ENCODE measurements around the gene STH. TPM values are rescaled to one million over a fixed set of nuclear protein-coding genes. Genes with fewer than 3 reads are reported as not detected.

STH gene
- total and polyA plus RNA-seq, 4 donors: not detected

DNA sequence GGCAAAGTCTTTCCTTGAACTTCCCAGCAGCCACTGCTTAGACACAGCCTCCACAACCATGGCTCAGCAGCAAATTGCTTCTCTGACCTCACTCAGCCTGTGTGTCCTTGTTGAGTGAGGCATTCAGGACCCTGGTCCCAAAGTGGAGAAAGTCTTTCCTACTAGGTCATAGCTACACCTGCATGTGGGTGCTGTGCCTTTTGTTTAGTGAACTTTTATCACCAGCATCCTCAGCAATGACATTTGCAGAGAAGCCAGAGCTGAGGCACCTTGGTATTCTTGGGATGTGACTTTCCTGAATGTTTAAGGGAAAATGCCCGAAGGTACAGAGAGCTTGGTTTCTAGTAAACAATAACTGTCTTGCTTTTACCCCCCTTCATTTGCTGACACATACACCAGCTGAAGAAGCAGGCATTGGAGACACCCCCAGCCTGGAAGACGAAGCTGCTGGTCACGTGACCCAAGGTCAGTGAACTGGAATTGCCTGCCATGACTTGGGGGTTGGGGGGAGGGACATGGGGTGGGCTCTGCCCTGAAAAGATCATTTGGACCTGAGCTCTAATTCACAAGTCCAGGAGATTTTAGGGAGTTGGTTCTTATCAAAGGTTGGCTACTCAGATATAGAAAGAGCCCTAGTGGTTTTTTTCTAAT is 20.9 kb upstream of the STH start:
- ATAC-seq (ENCODE audit: low FRiP score) (no peak), DNase-seq (peak in 1 of 2 donors; percentile 25)
- H3K4me1 ChIP-seq (ENCODE audit: control insufficient read depth in 1 of 2, insufficient read depth in 2 of 2, low read length in 2 of 2): no peaks in the 10 kb centered on the region
- WGBS, 2 donors: 84 to 89% methylated on average over 3 of the region's 3 CpGs
- no peak overlapping the region for H3K4me3 ChIP-seq (ENCODE audit: low read length in 2 of 2)
- intact Hi-C loops (cut with DNase I): no loop called here
- H3K27ac ChIP-seq (ENCODE audit: low read depth in 1 of 2, low read length in 2 of 2): no peak overlapping the region
- H3K9me3 ChIP-seq (ENCODE audit: control insufficient read depth, low read length): no peaks in the 10 kb centered on the region
- no peaks in the 10 kb centered on the region for H3K36me3 ChIP-seq (ENCODE audit: control insufficient read depth in 1 of 2, insufficient read depth in 2 of 2, low read length in 1 of 2)
- no peaks in the 10 kb centered on the region for H3K27me3 ChIP-seq (ENCODE audit: control insufficient read depth in 1 of 2, insufficient read depth in 2 of 2, low read length in 1 of 2)

DNA sequence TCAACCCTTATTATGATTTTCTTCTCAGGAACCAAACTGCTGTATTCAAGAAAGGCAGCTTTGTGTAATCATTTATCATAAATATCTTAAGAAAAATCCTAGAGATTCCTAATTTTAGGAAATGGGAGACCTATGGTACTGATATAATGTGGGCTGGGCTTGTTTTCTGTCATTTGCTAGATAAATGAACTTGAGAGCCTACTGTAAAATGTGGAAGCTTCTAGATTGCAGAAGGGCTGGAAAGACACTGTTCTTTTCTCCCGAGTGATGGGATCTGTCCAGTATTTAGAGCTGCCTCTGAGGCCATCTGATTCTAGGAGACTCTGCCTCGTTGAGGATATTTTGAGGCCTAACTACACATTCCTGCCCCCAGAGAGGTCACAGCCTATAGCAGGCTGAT is 19.9 kb upstream of the STH start:
- no peaks in the 10 kb centered on the region for H3K36me3 ChIP-seq (ENCODE audit: control insufficient read depth in 1 of 2, insufficient read depth in 2 of 2, low read length in 1 of 2)
- intact Hi-C loops (cut with DNase I): no loop called here
- H3K27ac ChIP-seq (ENCODE audit: low read depth in 1 of 2, low read length in 2 of 2): no peak overlapping the region
- no peaks in the 10 kb centered on the region for H3K27me3 ChIP-seq (ENCODE audit: control insufficient read depth in 1 of 2, insufficient read depth in 2 of 2, low read length in 1 of 2)
- WGBS, 2 donors: 71% methylated on average over 2 of the region's 2 CpGs
- ATAC-seq (ENCODE audit: low FRiP score) (no peak), DNase-seq (no peak)
- H3K4me1 ChIP-seq (ENCODE audit: control insufficient read depth in 1 of 2, insufficient read depth in 2 of 2, low read length in 2 of 2): no peaks in the 10 kb centered on the region
- no peaks in the 10 kb centered on the region for H3K9me3 ChIP-seq (ENCODE audit: control insufficient read depth, low read length)
- no peak overlapping the region for H3K4me3 ChIP-seq (ENCODE audit: low read length in 2 of 2)

DNA sequence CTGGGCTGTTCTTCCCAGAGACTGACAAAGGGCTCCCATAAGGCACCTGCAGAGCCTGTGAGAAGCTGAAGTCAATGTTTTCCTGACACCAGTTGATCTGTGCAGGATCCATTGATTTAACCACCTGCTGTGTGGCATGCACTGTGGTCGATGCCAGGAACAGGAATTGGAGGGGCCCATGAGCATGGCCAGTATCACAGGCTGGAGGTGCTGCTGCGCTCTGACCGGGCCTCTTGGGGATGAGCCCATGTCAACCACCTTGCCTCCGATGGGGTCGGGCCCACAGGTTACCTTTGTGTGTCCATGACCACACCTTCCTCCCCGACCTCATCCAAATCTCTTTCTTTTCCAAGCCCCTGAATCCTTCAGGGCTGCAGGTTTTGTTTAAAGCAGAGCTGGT is 18.2 kb upstream of the STH start:
- Histone ChIP-seq H3K27ac (ENCODE audit: low read depth in 1 of 2, low read length in 2 of 2) (no peak overlapping the region), H3K4me1 (ENCODE audit: control insufficient read depth in 1 of 2, insufficient read depth in 2 of 2, low read length in 2 of 2) (no peaks in the 10 kb centered on the region), H3K27me3 (ENCODE audit: control insufficient read depth in 1 of 2, insufficient read depth in 2 of 2, low read length in 1 of 2) (no peaks in the 10 kb centered on the region), H3K4me3 (ENCODE audit: low read length in 2 of 2) (no peak overlapping the region), H3K9me3 (ENCODE audit: control insufficient read depth, low read length) (no peaks in the 10 kb centered on the region), H3K36me3 (ENCODE audit: control insufficient read depth in 1 of 2, insufficient read depth in 2 of 2, low read length in 1 of 2) (no peaks in the 10 kb centered on the region)
- 85 to 87% methylated on average over 6 of the region's 6 CpGs for WGBS, 2 donors
- ATAC-seq (ENCODE audit: low FRiP score) (no peak), DNase-seq (peak in 1 of 2 donors; percentile 56)
- intact Hi-C loops (cut with DNase I): no loop called here

DNA sequence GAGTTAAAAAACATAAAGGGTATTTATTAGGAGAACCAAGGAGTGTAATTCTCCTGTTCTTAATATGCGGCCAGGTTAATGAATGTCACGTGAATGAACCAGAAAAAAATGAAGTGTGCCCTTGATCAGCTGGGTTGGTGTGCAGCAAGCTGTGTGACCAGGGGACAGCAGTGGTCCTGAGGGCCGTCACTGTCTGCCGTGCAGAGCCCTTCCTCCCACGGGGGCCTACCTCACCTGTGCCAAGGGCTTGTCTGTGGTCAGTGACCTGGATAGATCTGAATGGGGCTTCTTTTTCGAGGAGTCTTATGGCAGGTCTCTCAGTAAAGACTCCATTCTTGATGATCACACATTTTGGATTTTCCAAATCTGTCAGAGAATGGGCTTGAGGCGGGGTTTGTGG is 17.7 kb upstream of the STH start:
- 91 to 93% methylated on average over 7 of the region's 7 CpGs for WGBS, 2 donors
- Histone ChIP-seq H3K4me3 (ENCODE audit: low read length in 2 of 2) (no peak overlapping the region), H3K27ac (ENCODE audit: low read depth in 1 of 2, low read length in 2 of 2) (no peak overlapping the region), H3K9me3 (ENCODE audit: control insufficient read depth, low read length) (no peaks in the 10 kb centered on the region), H3K27me3 (ENCODE audit: control insufficient read depth in 1 of 2, insufficient read depth in 2 of 2, low read length in 1 of 2) (no peaks in the 10 kb centered on the region), H3K4me1 (ENCODE audit: control insufficient read depth in 1 of 2, insufficient read depth in 2 of 2, low read length in 2 of 2) (no peaks in the 10 kb centered on the region), H3K36me3 (ENCODE audit: control insufficient read depth in 1 of 2, insufficient read depth in 2 of 2, low read length in 1 of 2) (no peaks in the 10 kb centered on the region)
- ATAC-seq (ENCODE audit: low FRiP score): no peak
- DNase-seq: peak in 1 of 2 donors; percentile 16
- intact Hi-C loops (cut with DNase I): no loop called here

DNA sequence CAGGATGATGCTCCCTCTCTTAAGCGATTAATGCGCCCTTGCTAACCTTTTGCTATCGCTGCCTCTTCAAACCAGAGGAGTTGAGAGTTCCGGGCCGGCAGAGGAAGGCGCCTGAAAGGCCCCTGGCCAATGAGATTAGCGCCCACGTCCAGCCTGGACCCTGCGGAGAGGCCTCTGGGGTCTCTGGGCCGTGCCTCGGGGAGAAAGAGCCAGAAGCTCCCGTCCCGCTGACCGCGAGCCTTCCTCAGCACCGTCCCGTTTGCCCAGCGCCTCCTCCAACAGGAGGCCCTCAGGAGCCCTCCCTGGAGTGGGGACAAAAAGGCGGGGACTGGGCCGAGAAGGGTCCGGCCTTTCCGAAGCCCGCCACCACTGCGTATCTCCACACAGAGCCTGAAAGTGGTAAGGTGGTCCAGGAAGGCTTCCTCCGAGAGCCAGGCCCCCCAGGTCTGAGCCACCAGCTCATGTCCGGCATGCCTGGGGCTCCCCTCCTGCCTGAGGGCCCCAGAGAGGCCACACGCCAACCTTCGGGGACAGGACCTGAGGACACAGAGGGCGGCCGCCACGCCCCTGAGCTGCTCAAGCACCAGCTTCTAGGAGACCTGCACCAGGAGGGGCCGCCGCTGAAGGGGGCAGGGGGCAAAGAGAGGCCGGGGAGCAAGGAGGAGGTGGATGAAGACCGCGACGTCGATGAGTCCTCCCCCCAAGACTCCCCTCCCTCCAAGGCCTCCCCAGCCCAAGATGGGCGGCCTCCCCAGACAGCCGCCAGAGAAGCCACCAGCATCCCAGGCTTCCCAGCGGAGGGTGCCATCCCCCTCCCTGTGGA is 16.0 kb upstream of the STH start:
- no peaks in the 10 kb centered on the region for H3K36me3 ChIP-seq (ENCODE audit: control insufficient read depth in 1 of 2, insufficient read depth in 2 of 2, low read length in 1 of 2)
- DNase-seq: peak in 1 of 2 donors; percentile 71
- H3K4me3 ChIP-seq (ENCODE audit: low read length in 2 of 2): no peak overlapping the region
- H3K27ac ChIP-seq (ENCODE audit: low read depth in 1 of 2, low read length in 2 of 2): no peak overlapping the region
- H3K27me3 ChIP-seq (ENCODE audit: control insufficient read depth in 1 of 2, insufficient read depth in 2 of 2, low read length in 1 of 2): no peaks in the 10 kb centered on the region
- no peaks in the 10 kb centered on the region for H3K9me3 ChIP-seq (ENCODE audit: control insufficient read depth, low read length)
- intact Hi-C loops (cut with DNase I): no loop called here
- H3K4me1 ChIP-seq (ENCODE audit: control insufficient read depth in 1 of 2, insufficient read depth in 2 of 2, low read length in 2 of 2): no peaks in the 10 kb centered on the region
- 92 to 93% methylated on average over 39 to 41 of the region's 41 CpGs for WGBS, 2 donors
- no peak for ATAC-seq (ENCODE audit: low FRiP score)

DNA sequence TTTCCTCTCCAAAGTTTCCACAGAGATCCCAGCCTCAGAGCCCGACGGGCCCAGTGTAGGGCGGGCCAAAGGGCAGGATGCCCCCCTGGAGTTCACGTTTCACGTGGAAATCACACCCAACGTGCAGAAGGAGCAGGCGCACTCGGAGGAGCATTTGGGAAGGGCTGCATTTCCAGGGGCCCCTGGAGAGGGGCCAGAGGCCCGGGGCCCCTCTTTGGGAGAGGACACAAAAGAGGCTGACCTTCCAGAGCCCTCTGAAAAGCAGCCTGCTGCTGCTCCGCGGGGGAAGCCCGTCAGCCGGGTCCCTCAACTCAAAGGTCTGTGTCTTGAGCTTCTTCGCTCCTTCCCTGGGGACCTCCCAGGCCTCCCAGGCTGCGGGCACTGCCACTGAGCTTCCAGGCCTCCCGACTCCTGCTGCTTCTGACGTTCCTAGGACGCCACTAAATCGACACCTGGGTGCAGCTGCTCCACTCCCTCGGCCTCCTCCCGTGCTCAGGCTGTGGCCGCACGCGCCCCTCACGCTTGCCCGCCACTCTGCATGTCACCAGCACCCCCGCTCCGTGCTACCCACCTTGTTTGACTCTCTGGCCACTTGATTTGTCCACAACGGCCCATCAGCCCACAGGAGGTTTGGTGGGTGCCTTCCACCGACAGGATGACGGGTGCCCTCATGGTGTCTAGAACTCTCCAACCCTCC is 15.3 kb upstream of the STH start:
- Histone ChIP-seq H3K9me3 (ENCODE audit: control insufficient read depth, low read length) (no peaks in the 10 kb centered on the region), H3K4me3 (ENCODE audit: low read length in 2 of 2) (no peak overlapping the region), H3K4me1 (ENCODE audit: control insufficient read depth in 1 of 2, insufficient read depth in 2 of 2, low read length in 2 of 2) (no peaks in the 10 kb centered on the region), H3K27me3 (ENCODE audit: control insufficient read depth in 1 of 2, insufficient read depth in 2 of 2, low read length in 1 of 2) (no peaks in the 10 kb centered on the region), H3K36me3 (ENCODE audit: control insufficient read depth in 1 of 2, insufficient read depth in 2 of 2, low read length in 1 of 2) (no peaks in the 10 kb centered on the region), H3K27ac (ENCODE audit: low read depth in 1 of 2, low read length in 2 of 2) (no peak overlapping the region)
- intact Hi-C loops (cut with DNase I): no loop called here
- ATAC-seq (ENCODE audit: low FRiP score): no peak
- peak in 1 of 2 donors; percentile 72 for DNase-seq
- WGBS, 2 donors: 78 to 80% methylated on average over 31 of the region's 31 CpGs

DNA sequence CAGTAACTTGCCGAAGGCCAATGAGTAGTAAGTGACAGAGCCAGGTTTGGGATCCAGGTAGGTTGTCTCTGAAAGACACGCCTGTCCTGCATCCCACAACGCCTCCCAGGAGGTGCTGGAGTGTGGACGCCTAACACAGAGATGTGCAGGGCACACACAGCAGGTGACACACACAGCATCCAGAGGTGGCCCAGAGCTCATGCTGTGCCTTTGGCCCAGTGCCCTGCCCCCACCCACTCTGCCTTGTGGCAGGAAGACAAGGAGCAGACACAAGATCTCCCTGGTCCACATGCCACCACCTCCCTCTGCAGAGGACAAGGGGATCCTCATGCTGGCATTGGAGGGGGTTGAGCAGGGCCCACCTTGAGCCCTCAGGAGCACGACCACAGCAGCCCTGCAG is 14.7 kb upstream of the STH start:
- H3K27me3 ChIP-seq (ENCODE audit: control insufficient read depth in 1 of 2, insufficient read depth in 2 of 2, low read length in 1 of 2): no peaks in the 10 kb centered on the region
- no peak overlapping the region for H3K27ac ChIP-seq (ENCODE audit: low read depth in 1 of 2, low read length in 2 of 2)
- intact Hi-C loops (cut with DNase I): no loop called here
- no peak for ATAC-seq (ENCODE audit: low FRiP score)
- no peak overlapping the region for H3K4me3 ChIP-seq (ENCODE audit: low read length in 2 of 2)
- H3K36me3 ChIP-seq (ENCODE audit: control insufficient read depth in 1 of 2, insufficient read depth in 2 of 2, low read length in 1 of 2): no peaks in the 10 kb centered on the region
- no peaks in the 10 kb centered on the region for H3K4me1 ChIP-seq (ENCODE audit: control insufficient read depth in 1 of 2, insufficient read depth in 2 of 2, low read length in 2 of 2)
- no peaks in the 10 kb centered on the region for H3K9me3 ChIP-seq (ENCODE audit: control insufficient read depth, low read length)
- DNase-seq: peak in 1 of 2 donors; percentile 59
- 93% methylated on average over 5 of the region's 5 CpGs for WGBS, 2 donors

DNA sequence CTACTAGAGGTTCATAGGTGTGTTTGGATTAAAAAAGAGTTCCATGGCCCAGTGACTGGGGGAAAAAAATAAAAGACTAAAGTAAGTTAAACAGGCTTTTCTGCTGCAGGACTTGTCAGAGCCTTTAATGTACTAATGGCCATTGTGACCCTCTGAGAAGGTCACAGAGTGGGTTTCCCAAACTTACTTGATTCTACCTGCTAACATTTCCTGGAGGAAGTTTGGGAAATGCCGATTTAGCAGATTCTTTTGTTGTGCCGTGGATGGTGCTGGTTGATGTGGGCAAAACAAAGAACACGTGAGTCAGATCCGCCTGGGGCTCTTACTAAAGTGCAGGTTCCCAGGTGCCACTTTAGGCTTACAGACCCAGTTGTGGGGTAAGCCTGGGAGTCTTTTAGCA is 13.6 kb upstream of the STH start:
- 87 to 89% methylated on average over 4 of the region's 4 CpGs for WGBS, 2 donors
- DNase-seq (peak in 1 of 2 donors; percentile 14), ATAC-seq (ENCODE audit: low FRiP score) (no peak)
- Histone ChIP-seq H3K4me3 (ENCODE audit: low read length in 2 of 2) (no peak overlapping the region), H3K4me1 (ENCODE audit: control insufficient read depth in 1 of 2, insufficient read depth in 2 of 2, low read length in 2 of 2) (no peaks in the 10 kb centered on the region), H3K27ac (ENCODE audit: low read depth in 1 of 2, low read length in 2 of 2) (no peak overlapping the region), H3K27me3 (ENCODE audit: control insufficient read depth in 1 of 2, insufficient read depth in 2 of 2, low read length in 1 of 2) (no peaks in the 10 kb centered on the region), H3K36me3 (ENCODE audit: control insufficient read depth in 1 of 2, insufficient read depth in 2 of 2, low read length in 1 of 2) (no peaks in the 10 kb centered on the region), H3K9me3 (ENCODE audit: control insufficient read depth, low read length) (no peaks in the 10 kb centered on the region)
- intact Hi-C loops (cut with DNase I): no loop called here

Data from aorta (tissue), 5 donors.